HT1080 (cell line): Measurements from ENCODE around the gene PEF1. TPM values are rescaled to one million over a fixed set of nuclear protein-coding genes. Genes with fewer than 3 reads are reported as not detected.
"Not testable (repeated sequence)": the region's sequence is repeated elsewhere in the genome, so short reads cannot be mapped to it uniquely, and the experiment has no call there.

ENCODE experiments used
- DNase-seq: peaks from one replicate; pipeline ENCODE4 v3.0.0-alpha.2; 2015; ENCODE audit warnings: low read depth
- total RNA-seq: library from RNA; depleted of rRNA; stranded (reverse); fragments of >200 nt; shearing (Covaris generic); gene quantifications from 2 replicates; pipeline ENCODE4 v1.2.3, GENCODE V29; 2014

PEF1 gene
- total RNA-seq, 1 experiment from 2014 or later = 125 TPM

DNA sequence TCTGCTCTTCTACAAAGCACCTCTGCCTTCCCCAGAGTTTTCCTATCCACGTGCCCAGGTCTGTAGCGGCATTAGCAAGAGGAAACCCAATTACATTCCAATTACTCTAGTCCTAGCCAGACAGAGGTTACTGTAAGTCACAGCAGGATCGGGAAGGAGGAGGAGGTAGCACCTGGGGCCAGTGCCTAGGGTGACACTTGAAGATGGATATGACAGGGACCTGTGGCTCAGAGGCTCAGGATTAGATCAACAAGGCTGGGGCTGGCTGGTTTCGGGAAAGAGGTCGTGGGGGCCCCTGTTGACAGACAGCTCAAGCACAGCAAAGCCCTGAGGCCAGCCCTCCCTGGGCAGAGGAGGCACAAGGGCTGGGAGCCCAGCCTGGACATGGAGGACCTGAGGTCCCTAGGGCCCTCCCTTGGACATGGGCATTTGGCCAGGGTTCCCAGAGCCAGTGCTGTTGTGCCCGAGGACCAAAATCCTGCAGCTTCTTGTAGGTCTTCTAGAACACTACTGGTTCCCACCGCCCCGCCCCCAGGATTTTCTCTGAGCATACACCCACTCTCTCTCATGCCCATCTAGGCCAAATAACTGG, 30.2 kb downstream of the PEF1 start:
- DNase-seq = no peak

DNA sequence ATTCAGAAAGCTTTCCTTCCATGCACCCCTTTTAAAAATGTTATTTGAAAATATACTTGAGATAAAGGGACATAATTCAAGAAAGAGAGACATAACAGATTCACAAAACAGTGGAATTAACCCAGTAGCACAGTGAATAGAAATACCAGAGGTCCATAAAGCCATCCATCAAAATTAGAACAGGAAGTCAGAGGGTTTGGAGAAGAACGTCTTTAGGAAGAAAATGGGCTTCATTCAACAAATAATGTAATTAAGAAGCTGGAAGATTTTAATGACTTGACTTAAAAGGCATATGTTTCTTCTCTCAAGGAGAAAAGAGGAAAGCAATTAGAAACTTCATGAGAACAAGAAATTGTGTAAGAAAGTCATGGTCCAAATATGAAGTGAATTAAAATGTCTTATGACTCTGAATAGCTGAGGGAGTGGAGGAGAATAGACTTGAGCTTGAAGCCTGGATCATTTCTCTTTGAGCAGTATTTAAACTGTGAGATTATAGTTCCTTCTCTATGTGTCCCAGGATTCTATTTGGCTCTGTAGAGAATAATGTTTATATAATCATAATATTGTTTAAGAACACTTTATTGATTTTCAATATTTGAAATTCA, 35.1 kb downstream of the PEF1 start:
- no peak for DNase-seq

DNA sequence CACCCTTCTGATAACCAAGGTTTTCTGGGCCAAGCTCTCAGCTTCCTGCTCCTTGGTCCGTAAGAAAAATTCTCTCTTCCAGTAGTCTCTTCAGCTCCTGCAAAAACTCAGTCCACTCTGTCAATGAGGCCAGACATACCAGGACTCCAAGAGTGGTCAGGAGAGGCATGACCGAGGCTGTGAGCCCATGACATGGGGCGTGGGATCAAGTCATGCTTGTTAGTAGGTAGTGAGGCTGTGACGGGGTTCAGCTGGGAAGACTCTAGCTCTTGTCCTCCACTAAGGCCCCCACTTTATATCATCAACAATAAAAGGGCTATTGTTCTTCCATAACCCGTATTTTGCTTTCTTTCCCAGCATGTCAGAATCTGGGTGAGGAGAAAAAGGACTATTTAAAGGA, 37.3 kb downstream of the PEF1 start:
- DNase-seq = no peak

DNA sequence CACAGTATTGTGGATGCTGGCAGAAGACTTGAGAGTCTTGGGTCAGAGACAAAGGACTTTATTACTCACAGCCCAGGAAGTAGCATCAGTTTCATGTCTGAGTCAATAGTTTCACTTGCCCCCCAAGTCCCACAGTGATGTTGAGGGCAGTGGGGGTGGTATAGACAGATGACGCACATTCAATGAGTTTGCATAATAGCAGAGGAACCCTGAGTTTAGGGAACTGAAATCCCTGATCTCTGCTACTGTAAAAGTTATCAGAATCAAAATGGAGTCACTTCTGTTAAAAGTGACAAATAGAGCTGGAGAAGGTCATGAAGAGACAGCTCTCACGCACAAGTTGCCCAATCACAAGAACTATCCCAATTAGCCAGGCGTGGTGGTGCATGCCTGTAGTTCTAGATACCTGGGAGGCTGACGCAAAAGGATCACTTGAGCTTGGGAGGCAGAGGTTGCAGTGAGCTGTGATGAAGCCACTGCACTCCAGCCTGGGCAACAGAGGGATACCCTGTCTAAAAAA, 38.7 kb downstream of the PEF1 start:
- DNase-seq = peak; percentile 87

DNA sequence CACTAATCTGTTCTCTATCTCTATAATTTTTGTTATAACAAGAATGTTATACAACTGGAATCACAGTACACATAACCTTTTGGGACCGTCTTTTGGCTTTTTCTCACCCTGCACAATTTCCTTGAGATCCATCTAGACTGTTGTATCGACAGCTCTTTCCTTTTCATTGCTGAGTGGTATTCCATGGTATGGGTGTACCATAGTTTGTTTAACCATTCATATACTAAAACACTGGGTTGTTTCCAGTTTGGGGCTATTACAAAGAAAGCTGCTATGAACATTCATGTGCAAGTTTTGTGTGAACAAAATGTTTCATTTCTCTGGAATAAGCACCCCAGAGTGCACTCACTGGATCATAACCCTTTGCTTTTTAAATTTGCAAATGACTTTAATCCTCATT, 42.6 kb downstream of the PEF1 start:
- no peak for DNase-seq

DNA sequence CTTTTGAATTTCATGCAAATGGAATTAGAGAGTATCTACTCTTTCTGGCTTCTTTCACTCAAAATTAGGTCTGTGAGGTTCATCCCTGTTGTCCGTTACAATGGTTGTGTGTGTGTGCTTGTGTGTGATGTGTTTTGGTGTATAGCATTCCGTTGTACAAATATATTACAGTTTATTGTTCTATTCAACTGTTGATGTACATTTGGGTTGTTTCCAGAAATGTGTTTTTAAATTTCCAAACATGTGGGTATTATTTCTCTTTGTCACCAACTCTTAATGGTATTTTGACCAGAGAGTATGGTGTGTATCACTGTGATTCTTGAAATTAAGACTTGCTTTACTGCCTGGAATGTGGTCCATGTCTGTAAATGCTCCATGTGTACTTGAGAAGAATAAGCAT, 44.0 kb downstream of the PEF1 start:
- DNase-seq = no peak

DNA sequence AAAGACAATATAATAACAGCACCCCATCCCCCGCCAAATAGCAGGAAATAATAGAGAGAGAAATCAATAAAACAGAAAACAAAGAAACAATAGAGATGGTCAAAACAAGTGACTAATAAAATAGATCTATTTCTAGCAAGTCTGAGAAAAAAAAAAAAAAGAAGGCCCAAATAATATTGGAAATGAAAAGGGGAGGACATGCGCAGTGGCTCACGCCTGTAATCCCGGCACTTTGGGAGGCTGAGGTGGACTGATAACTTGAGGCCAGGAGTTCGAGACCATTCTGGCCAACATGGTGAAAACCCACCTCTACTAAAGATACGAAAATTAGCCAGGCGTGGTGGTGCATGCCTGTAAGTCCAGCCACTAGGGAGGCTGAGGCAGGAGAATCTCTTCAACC, 45.7 kb downstream of the PEF1 start:
- no peak for DNase-seq

DNA sequence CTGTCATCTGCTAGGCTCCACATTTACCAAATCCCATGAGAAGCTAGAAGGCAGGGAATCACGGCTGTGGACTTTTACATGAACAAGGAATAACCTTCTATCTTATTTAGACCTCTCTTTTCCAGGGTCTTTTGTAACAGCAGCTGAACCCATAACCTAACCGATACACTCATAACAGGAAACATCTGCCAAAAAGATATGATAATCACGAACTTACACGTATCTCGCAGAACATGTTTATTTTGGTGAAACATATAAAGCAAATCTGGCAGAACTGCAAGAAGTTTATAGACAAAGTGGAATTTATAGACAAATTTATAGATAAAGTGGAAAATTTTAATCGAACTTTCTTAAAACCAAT, 48.0 kb downstream of the PEF1 start:
- no peak for DNase-seq

DNA sequence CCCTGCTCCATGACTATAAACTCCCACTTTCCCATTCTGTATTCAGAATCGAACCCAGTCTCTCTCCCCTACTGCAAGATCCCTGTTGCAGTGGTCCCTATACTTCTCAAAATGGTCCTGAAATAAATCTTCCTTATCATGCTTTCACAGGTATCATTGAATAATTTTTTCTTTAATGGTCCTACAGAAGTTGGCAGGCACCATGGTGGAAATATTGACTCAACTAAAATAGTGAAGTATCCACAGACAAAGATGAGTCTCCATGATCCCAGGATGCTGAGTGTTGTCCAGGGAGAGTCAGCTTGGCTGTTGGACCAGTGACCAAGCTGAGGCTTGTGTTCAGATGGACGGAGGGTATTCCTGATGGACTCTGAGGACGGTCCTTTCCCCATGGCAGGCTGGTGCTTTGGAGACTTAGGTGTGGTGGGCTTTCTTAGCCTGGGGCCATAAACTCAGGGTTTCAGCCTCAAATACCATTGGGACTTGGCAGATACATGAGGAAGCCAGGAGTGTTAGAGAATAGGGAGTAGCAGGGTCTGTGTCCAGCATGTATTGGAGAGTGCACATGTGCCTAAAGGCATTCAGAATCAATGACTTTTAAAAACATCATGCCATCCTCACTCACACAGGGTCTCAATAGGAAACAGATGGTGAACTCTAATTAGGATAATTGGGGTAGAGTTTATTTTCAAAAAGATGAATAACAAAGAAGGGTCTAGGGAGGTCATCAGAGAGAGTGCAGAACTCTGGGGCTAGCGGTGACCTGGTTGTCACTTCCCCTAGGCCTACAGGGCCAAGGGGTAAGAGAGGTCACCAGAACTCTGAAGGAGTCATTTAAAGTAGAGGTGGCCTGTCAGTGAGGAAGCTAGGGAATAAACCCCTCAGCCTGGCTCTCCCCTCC, 48.6 kb downstream of the PEF1 start:
- DNase-seq = no peak

DNA sequence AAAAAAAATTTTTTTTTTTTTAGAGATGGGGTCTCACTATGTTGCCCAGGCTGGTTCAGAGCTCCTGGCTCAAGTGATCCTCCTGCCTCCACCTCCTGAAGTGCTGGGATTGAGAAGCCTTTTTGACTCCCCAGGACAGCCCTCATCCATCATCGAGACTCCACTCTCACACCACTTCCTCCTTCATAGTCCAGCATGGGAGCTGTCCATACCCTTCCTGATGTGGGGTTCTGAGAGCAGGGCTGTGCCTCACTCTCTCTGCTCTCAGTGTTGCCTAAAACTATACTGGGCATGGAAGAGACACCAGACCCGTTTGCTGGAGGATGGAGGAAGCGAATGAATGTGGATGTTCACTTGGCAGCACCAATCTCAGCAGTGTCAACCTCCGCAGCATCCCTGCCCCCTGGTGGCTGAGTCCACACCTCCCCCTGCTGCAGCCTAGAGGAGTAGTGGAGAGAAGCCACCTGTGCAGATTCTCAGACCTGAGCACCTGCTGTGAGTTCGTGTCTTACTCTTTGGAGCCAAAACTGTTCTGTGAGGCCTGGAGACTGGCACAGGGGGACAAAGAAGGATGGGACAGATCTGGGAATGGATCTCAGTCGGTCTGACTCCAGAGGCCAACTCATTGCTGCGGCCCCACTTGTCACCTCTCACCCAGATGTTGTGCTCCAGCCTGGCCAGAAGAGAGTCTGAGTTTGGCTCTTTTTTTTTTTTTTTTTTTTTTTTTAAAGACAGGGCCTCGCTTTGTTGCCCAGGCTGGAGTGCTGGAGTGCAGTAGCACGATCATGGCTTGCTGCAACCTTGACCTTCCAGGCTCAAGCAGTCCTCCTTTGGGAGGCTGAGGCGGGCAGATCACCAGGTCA, 50.7 kb downstream of the PEF1 start:
- peak; percentile 64 for DNase-seq

DNA sequence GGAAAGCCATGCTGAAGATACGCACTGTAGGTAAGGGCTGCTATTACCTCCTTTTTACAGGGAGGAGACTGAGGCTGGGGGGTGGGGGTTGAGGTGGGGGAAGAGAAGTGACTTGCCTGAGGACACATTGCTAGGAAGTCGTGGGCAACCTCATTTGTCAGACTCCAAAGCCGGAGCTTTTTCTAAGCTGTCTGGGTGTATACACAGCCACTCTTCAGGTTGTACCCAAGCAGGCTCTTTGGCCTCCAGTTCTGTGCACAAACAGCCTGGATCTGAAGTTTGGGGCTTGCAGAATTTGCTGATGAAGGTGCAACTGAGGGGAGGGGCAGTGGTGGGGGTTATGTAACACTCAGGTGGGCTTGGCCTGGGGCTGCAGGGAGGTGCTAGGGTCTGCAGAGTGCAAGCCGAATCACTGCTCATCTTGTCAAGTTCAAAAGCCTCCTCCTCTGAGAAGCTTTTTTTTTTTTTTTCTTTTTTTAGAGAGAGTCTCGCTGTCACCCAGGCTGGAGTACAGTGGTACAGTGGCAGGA, 51.5 kb downstream of the PEF1 start:
- DNase-seq = no peak

DNA sequence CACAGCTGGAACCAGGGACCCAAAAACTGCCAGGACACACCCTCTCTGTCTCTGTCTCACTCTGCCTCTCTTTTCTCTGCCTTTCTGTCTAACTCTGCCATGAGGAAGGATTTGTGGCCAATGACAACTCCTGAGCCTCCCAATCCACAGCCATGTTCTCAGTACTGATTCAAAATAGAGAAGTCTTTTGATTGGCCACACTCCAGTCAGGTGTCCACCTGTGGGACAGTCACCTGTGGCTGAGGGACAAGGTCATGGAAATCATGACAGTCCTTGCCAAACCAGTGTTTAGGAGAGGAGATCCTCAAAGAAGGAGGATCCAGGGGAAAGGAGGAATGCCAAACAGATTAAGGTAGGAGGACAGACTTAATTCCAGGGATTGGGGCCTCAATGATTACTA, 52.5 kb downstream of the PEF1 start:
- no peak for DNase-seq

DNA sequence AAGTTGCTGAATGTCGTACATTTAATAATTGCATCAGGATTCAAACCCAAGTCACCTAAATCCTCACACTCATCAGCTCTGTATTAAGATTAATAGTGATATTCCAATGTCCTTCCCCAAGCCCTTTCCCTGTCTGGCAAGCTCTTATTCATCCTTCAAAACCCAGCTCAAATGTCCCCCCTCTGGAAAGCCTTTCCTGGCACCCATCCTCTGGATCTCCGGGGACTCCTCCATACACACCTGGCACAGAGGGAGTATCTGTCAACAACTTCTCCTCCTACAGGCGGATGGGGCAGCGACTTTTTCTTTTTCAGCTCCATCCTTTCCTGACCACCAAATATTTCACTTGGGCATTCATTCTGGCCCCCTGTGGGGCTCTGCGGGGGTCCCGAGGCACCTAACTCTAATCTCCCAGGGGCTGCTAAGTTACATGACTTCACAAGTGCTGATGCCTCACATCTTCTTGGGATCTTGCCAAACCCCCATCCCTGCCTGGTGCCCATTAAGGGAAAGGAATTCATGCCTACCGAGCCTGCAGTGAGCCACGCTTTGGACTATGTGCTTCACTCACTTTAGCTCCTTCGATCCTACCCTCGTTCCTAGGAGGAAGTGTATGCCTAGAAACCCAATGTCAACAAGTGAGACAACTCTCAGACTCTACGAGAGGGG, 53.1 kb downstream of the PEF1 start:
- DNase-seq = peak; percentile 79

DNA sequence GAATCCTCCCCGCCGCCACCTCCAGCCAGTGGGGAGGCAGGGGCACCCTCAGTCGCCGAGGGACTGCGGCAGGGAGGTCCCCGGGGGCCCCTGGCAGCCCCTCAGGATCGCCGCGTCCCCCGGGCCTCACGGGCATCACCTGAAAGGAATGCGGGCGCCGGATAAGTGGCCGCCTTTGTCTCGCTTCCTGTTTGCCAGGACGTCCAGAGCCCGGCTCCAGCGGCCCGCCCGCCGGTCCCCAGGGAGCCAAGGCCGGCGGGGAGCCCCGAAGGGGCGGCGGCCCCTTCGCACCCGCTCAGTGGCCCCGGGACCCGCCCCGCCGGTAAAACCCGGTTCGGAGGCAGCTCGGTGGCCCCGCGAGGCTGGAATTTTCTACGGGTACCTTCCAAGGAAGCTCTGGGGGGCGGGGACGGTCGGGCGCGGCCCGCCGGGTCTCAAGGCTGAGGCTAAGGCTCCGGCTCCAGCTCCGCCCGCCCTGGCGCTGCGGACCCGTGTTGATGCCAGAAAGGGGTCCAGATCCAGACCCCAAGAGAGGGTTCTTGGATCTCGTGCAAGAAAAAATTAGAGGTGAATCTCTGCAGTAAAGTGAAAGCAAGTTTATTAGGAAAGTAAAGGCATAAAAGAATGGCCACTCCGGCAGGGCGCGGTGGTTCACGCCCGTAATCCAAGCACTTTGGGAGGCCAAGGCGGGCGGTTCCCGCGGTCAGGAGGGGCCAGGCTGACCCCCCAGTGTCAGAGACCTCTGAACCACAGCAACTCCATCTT, 55.7 kb downstream of the PEF1 start:
- no peak for DNase-seq

DNA sequence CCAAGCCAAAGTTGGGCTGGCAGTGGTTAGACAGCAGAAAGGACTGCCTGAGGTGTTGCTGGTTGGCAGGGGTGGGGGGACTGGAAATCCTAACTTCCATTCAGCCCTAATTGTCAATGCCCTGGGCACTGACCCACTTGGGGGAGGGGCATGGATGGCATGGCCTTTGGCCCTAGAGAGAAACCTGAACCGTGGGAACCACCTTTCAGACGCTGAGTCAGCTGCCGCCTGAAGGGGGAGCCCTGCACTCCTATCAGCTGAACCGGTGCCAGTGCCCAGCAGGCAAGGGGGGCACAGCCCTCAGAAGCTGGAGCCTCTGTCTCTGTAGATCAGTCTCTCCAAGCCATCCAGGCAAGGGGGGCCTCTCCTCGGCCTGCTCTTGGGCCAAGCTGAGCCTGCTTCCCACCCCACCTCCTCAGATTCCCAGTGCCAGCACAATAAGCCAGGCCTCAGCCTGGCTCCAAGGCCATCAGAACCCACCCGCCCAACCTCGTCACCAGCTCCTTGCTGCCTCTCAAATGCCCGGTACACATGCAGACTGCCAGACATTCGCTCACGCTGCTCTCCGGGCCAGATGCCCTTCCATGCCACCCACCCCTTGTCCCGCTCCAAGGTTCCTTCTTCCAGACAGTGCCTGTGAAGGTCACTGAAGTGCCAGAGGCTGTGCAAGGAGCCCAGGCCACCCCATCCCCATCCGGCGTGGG, 56.8 kb downstream of the PEF1 start:
- peak; percentile 48 for DNase-seq

DNA sequence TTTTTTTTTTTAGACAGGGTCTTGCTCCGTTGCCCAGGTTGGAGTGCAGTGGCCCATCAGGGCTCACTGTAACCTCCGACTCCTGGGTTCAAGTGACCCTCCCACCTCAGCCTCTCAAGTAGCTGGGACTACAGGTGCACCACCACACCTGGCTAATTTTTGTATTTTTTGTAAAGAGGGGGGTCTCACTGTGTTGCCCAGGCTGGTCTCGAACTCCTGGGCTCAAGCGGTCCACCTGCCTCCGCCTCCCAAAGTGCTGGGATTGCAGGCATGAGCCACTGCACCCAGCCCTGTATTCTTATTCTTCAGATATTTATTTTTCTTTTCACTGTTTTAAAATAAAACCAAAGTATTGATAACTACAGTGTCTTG, 57.4 kb downstream of the PEF1 start:
- DNase-seq = not testable (repeated sequence)

DNA sequence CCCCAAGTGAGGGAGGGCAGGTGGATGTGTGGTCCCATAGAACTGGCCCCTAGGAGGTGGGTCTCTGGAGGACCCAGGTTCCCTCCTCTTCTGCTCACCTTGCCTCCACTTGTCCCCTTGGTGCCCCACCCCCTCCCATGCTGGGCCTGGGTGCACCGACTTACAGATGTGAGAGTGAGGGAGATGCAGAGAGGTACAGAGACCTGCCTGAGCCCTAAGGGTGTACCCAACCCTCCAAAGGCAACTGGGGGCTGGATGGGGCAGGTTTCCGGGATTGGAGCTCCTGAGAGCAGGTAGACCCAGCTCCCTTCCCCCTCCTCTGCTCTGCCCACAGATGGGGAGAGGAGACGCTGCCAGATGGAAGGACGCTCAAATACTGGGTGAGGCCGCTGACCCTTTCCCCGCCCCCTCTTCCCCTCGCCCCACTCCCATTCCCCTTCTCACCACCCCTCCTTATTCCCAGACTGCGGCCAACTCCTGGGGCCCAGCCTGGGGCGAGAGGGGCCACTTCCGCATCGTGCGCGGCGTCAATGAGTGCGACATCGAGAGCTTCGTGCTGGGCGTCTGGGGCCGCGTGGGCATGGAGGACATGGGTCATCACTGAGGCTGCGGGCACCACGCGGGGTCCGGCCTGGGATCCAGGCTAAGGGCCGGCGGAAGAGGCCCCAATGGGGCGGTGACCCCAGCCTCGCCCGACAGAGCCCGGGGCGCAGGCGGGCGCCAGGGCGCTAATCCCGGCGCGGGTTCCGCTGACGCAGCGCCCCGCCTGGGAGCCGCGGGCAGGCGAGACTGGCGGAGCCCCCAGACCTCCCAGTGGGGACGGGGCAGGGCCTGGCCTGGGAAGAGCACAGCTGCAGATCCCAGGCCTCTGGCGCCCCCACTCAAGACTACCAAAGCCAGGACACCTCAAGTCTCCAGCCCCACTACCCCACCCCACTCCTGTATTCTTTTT, 58.0 kb downstream of the PEF1 start:
- DNase-seq = no peak

DNA sequence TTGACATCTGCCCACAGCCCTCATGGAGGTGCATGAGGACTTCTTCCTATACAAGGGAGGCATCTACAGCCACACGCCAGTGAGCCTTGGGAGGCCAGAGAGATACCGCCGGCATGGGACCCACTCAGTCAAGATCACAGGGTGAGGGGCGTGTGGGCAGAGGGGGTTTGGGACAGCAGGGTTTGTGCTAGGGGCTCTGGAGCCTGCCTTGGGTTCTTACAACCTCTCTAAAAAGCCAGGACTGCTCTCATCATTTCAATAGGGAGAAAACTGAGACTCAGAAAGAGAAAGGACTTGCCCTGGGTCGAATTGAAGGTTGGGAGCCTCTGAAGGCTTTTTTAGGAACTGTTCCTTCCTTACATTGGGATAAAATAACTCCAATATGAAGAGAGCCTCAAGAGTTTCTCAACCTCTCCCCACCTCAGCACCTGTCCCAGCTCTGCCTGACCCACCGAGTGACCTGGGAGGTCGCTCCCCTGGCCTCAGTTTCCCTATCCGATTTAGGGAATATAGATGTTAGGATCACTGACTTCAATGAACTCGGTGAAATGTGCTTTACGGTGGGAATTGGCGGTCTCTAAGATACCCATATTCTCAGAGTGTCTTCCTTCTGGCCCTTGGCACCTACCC, 58.8 kb downstream of the PEF1 start:
- DNase-seq = no peak
